Neuronal stem cell (in vitro differentiated cells): Measurements from ENCODE around the gene LRFN3.

ENCODE experiments used
- DNase-seq: peaks from one replicate; pipeline ENCODE4 v3.0.0-alpha.2; 2013; ENCODE audit warnings: low spot score
- H2AFZ ChIP-seq: one replicate; pipeline ENCODE4 v1.6.1; 2013; ENCODE audit warnings: mild to moderate bottlenecking, low read length, inconsistent platforms
- H2AK5ac ChIP-seq: 2 replicates; pipeline ENCODE4 v1.6.1; 2013; ENCODE audit warnings: low read depth, mild to moderate bottlenecking, inconsistent platforms, low read length, moderate library complexity, mixed read lengths
- H2BK120ac ChIP-seq: 2 replicates; pipeline ENCODE4 v1.6.1; 2013; ENCODE audit warnings: low read depth, mild to moderate bottlenecking, inconsistent platforms, low read length, moderate library complexity, mixed read lengths
- H2BK12ac ChIP-seq: one replicate; pipeline ENCODE4 v1.6.1; 2013; ENCODE audit warnings: low read length, inconsistent platforms
- H2BK15ac ChIP-seq: 2 replicates; pipeline ENCODE4 v1.6.1; 2013; ENCODE audit warnings: mild to moderate bottlenecking, low read length, inconsistent platforms, mixed read lengths
- H2BK5ac ChIP-seq: one replicate; pipeline ENCODE4 v1.6.1; 2013; ENCODE audit warnings: inconsistent platforms, mild to moderate bottlenecking, low read length, moderate library complexity
- H3K14ac ChIP-seq: one replicate; pipeline ENCODE4 v1.6.1; 2013; ENCODE audit warnings: low read length, inconsistent platforms
- H3K18ac ChIP-seq: 2 replicates; pipeline ENCODE4 v1.6.1; 2013; ENCODE audit warnings: low read length, inconsistent platforms
- H3K23ac ChIP-seq: 2 replicates; pipeline ENCODE4 v1.6.1; 2013; ENCODE audit warnings: low read depth, mild to moderate bottlenecking, mixed read lengths, low read length, inconsistent platforms; ENCODE audit not compliant: poor library complexity
- H3K27ac ChIP-seq: replicated peaks from 3 replicates; pipeline ENCODE4 v1.5.1; 2013; ENCODE audit warnings: low read length, inconsistent platforms
- H3K27me3 ChIP-seq, 3 experiments: 2 replicates each; pipeline ENCODE4 v1.6.1; 2013; ENCODE audit warnings: low read length in 3 of 3, mild to moderate bottlenecking in 2 of 3, inconsistent platforms in 1 of 3, low read depth in 1 of 3, mixed read lengths in 1 of 3, moderate library complexity in 1 of 3; ENCODE audit not compliant: control insufficient read depth in 3 of 3, insufficient read depth in 3 of 3
- H3K36me3 ChIP-seq, 2 donors: replicated peaks in 1 of 2; 2 replicates each; pipeline ENCODE4 v1.6.1; 2013; ENCODE audit warnings: low read length in 2 of 2; ENCODE audit not compliant: control insufficient read depth in 2 of 2, insufficient read depth in 2 of 2
- H3K4ac ChIP-seq: 2 replicates; pipeline ENCODE4 v1.6.1; 2013; ENCODE audit warnings: inconsistent platforms, mild to moderate bottlenecking, low read length, moderate library complexity
- H3K4me1 ChIP-seq, 2 donors: 1 replicate in 1 of 2; 2 replicates in 1 of 2; pipeline ENCODE4 v1.6.1; 2013; ENCODE audit warnings: low read length in 2 of 2, low read depth in 1 of 2; ENCODE audit not compliant: control insufficient read depth in 2 of 2, insufficient read depth in 1 of 2
- H3K4me2 ChIP-seq: one replicate; pipeline ENCODE4 v1.6.1; 2013; ENCODE audit warnings: mild to moderate bottlenecking, low read length, inconsistent platforms; ENCODE audit not compliant: insufficient read depth, poor library complexity, severe bottlenecking
- H3K4me3 ChIP-seq, 2 donors: 2 replicates each; pipeline ENCODE4 v1.5.1; 2013; ENCODE audit warnings: low read length in 2 of 2, mild to moderate bottlenecking in 2 of 2, inconsistent platforms in 1 of 2, moderate library complexity in 1 of 2
- H3K79me1 ChIP-seq: one replicate; pipeline ENCODE4 v1.6.1; 2013; ENCODE audit warnings: low read depth, mild to moderate bottlenecking, inconsistent platforms, low read length, moderate library complexity
- H3K9ac ChIP-seq: one replicate; pipeline ENCODE4 v1.6.1; 2013; ENCODE audit warnings: mild to moderate bottlenecking, low read depth, low read length, inconsistent platforms; ENCODE audit not compliant: poor library complexity
- H3K9me3 ChIP-seq, 2 donors: replicated peaks in 1 of 2; 2 replicates each; pipeline versions ENCODE3 to v1.6.1; 2013; ENCODE audit warnings: low read length in 2 of 2, mild to moderate bottlenecking in 2 of 2, inconsistent platforms in 1 of 2, low read depth in 1 of 2, mixed read lengths in 1 of 2, moderate library complexity in 1 of 2; ENCODE audit not compliant: control insufficient read depth in 2 of 2, insufficient read depth in 1 of 2
- H4K8ac ChIP-seq: one replicate; pipeline ENCODE4 v1.6.1; 2013; ENCODE audit warnings: low read depth, mild to moderate bottlenecking, inconsistent platforms, low read length, moderate library complexity
- H4K91ac ChIP-seq: one replicate; pipeline ENCODE4 v1.6.1; 2013; ENCODE audit warnings: low read length, low read depth, mild to moderate bottlenecking, inconsistent platforms; ENCODE audit not compliant: poor library complexity
- WGBS, 2 donors: extraction: QIAGEN DNeasy Blood & Tissue Kit; methylation state at CpG; one replicate each; pipeline ENCODE4 v1.1.7; 2013; ENCODE audit warnings: missing lambda C conversion rate in 2 of 2, mixed read lengths in 1 of 2; ENCODE audit not compliant: insufficient read length in 2 of 2, insufficient replicate concordance in 1 of 2; ENCODE audit errors: extremely low coverage in 2 of 2; 5-methylcytosine and 5-hydroxymethylcytosine counted together

The LRFN3 gene

GRCh38 chr19:35939307-35940077, 3.3 kb downstream of the LRFN3 start:
- no peak overlapping the region for H2BK120ac ChIP-seq
- H3K18ac ChIP-seq, result no peak overlapping the region
- peaks cover 12 to 15% of the 10 kb centered on the region in 2 donors for H3K4me1 ChIP-seq
- H3K9ac ChIP-seq, result no peak overlapping the region
- H4K8ac ChIP-seq, result peak overlapping the region; percentile 43
- H3K27me3 ChIP-seq, result no peaks in the 10 kb centered on the region
- H3K9me3 ChIP-seq, result peaks cover 0 to 1% of the 10 kb centered on the region in 2 donors
- peaks cover 20% of the 10 kb centered on the region for H3K79me1 ChIP-seq
- H2BK15ac ChIP-seq, result no peak overlapping the region
- no peak overlapping the region for H3K4me2 ChIP-seq
- no peak for DNase-seq
- H2BK5ac ChIP-seq, result no peak overlapping the region
- H3K27ac ChIP-seq, result no peak overlapping the region
- no peak overlapping the region for H3K4me3 ChIP-seq
- no peak overlapping the region for H2AK5ac ChIP-seq
- H3K23ac ChIP-seq, result peak overlapping the region; percentile 73
- no peak overlapping the region for H4K91ac ChIP-seq
- no peak overlapping the region for H2AFZ ChIP-seq
- H3K14ac ChIP-seq, result no peak overlapping the region
- WGBS, 2 donors, result no CpG with 5 or more reads among the region's 55 CpGs
- H2BK12ac ChIP-seq, result no peak overlapping the region
- no peak overlapping the region for H3K4ac ChIP-seq
- H3K36me3 ChIP-seq, result peaks cover 11 to 44% of the 10 kb centered on the region in 2 donors

- Histone ChIP-seq H3K14ac (no peak overlapping the region), H2BK120ac (peak overlapping the region; percentile 72), H3K4me3 (no peak overlapping the region), H4K91ac (no peak overlapping the region), H2AFZ (no peak overlapping the region), H3K23ac (peak overlapping the region; percentile 85), H3K18ac (no peak overlapping the region), H3K9ac (no peak overlapping the region), H2BK5ac (no peak overlapping the region), H3K79me1 (peaks cover 20% of the 10 kb centered on the region), H3K4me2 (no peak overlapping the region), H2BK12ac (no peak overlapping the region), H2AK5ac (no peak overlapping the region), H3K9me3 (peaks cover 0 to 1% of the 10 kb centered on the region in 2 donors), H3K4ac (no peak overlapping the region), H3K27me3 (no peaks in the 10 kb centered on the region), H3K36me3 (peaks cover 13 to 48% of the 10 kb centered on the region in 2 donors), H2BK15ac (no peak overlapping the region), H3K4me1 (peaks cover 12 to 15% of the 10 kb centered on the region in 2 donors), H3K27ac (no peak overlapping the region), H4K8ac (no peak overlapping the region)
- WGBS, 2 donors, result no CpG with 5 or more reads among the region's 51 CpGs
- no peak for DNase-seq
Observed at GRCh38 chr19:35940078-35940775, 4.1 kb downstream of the LRFN3 start.

GRCh38 chr19:35940839-35941238, 4.7 kb downstream of the LRFN3 start:
- Histone ChIP-seq H3K9ac (no peak overlapping the region), H3K18ac (no peak overlapping the region), H2AFZ (no peak overlapping the region), H3K4ac (no peak overlapping the region), H2BK5ac (no peak overlapping the region), H3K4me3 (no peak overlapping the region), H4K91ac (no peak overlapping the region), H3K79me1 (peaks cover 18% of the 10 kb centered on the region), H2BK12ac (no peak overlapping the region), H3K27ac (no peak overlapping the region), H3K27me3 (no peaks in the 10 kb centered on the region), H3K14ac (no peak overlapping the region), H3K4me1 (peaks cover 9 to 12% of the 10 kb centered on the region in 2 donors), H3K4me2 (no peak overlapping the region), H3K23ac (peak overlapping the region; percentile 85), H2AK5ac (no peak overlapping the region), H3K36me3 (peaks cover 16 to 52% of the 10 kb centered on the region in 2 donors), H2BK15ac (no peak overlapping the region), H4K8ac (no peak overlapping the region), H3K9me3 (peaks cover 0 to 1% of the 10 kb centered on the region in 2 donors), H2BK120ac (no peak overlapping the region)
- DNase-seq, result no peak
- WGBS, 2 donors, result no CpG with 5 or more reads among the region's 4 CpGs

DNA sequence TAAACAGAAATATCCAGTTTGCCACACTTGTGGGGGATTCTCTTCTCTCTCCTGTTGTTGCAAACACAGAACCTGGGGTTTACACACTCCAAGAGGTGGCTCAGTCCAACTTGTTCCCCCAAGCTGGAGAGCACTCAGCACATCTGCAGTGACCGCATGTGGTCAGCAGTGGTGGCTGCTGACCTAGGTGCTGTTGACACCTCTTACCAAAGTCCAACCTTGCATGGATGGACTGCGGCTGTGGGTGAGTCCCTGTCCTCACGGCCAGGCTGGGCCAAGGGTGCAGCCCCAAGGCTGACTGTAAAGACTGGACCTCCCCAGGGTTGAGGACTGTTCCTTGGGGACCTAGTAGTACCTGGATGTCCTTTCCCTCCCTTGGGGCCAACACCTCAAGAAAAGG, 6.1 kb downstream of the LRFN3 start:
- WGBS, 2 donors, result no CpG with 5 or more reads among the region's 3 CpGs
- peaks cover 0 to 1% of the 10 kb centered on the region in 2 donors for H3K9me3 ChIP-seq
- H2BK15ac ChIP-seq, result no peak overlapping the region
- no peak overlapping the region for H3K4me2 ChIP-seq
- no peak overlapping the region for H2BK12ac ChIP-seq
- H3K4me1 ChIP-seq, result peaks cover 2 to 9% of the 10 kb centered on the region in 2 donors
- H2BK5ac ChIP-seq, result no peak overlapping the region
- peak overlapping the region; percentile 55 for H3K23ac ChIP-seq
- no peak overlapping the region for H3K4ac ChIP-seq
- H2AFZ ChIP-seq, result no peak overlapping the region
- DNase-seq, result no peak
- H3K36me3 ChIP-seq, result peaks cover 16 to 52% of the 10 kb centered on the region in 2 donors
- no peak overlapping the region for H3K18ac ChIP-seq
- no peak overlapping the region for H3K27ac ChIP-seq
- H4K91ac ChIP-seq, result peak overlapping the region; percentile 56
- no peak overlapping the region for H3K14ac ChIP-seq
- no peak overlapping the region for H4K8ac ChIP-seq
- H3K27me3 ChIP-seq, result no peaks in the 10 kb centered on the region
- peaks cover 16% of the 10 kb centered on the region for H3K79me1 ChIP-seq
- H2AK5ac ChIP-seq, result no peak overlapping the region
- no peak overlapping the region for H3K9ac ChIP-seq
- H3K4me3 ChIP-seq, result peak overlapping the region in 1 of 2 donors; percentile 40
- no peak overlapping the region for H2BK120ac ChIP-seq
